HUDEP-2 (cell line): Measurements from ENCODE around the gene NRG2.

Experiments
- DNase-seq, 76 experiments: peaks; one replicate each; lab custom pipeline; 2025; ENCODE audit not compliant: unreplicated experiment in 76 of 76; lab: John Stamatoyannopoulos, UW

The NRG2 gene

GRCh38 chr5:140042643-140043507 lies at the start of gene NRG2:
Gene NRG2 (minus strand): TSS chr5:140043299.
- peak in 17 of 76 experiments; percentile 2 to 23 (median 7) for DNase-seq

- DNase-seq: no peak
These were observed 47.2 kb upstream of the NRG2 start for GRCh38 chr5:140090251-140090650.

GRCh38 chr5:140084541-140084940 lies 41.4 kb upstream of the NRG2 start:
- no peak for DNase-seq

- no peak for DNase-seq
These were observed 40.6 kb upstream of the NRG2 start for GRCh38 chr5:140083650-140084049.

GRCh38 chr5:140083120-140083519 lies 40.0 kb upstream of the NRG2 start:
- no peak for DNase-seq

GRCh38 chr5:140076788-140077187 lies 33.7 kb upstream of the NRG2 start:
- DNase-seq: no peak

- no peak for DNase-seq
These were observed 33.0 kb upstream of the NRG2 start for GRCh38 chr5:140076142-140076541.

- DNase-seq: no peak
These were observed 32.3 kb upstream of the NRG2 start for GRCh38 chr5:140075371-140075770.

GRCh38 chr5:140073296-140073695 lies 30.2 kb upstream of the NRG2 start:
- DNase-seq: peak in 1 of 76 experiments; percentile 6

- DNase-seq: no peak
These were observed 29.7 kb upstream of the NRG2 start for GRCh38 chr5:140072812-140073211.

- no peak for DNase-seq
These were observed 17.7 kb upstream of the NRG2 start for GRCh38 chr5:140060816-140061215.

- no peak for DNase-seq
These were observed 15.3 kb upstream of the NRG2 start for GRCh38 chr5:140058212-140058932.

- DNase-seq: no peak
These were observed 13.8 kb upstream of the NRG2 start for GRCh38 chr5:140056880-140057279.

GRCh38 chr5:140055152-140055551 lies 12.1 kb upstream of the NRG2 start:
- no peak for DNase-seq

GRCh38 chr5:140054086-140054689 lies 11.1 kb upstream of the NRG2 start:
- no peak for DNase-seq

- no peak for DNase-seq
These were observed 8.9 kb upstream of the NRG2 start for GRCh38 chr5:140051950-140052349.

- DNase-seq: no peak
These were observed 6.6 kb upstream of the NRG2 start for GRCh38 chr5:140049713-140050112.

GRCh38 chr5:140049205-140049604 lies 6.1 kb upstream of the NRG2 start:
- no peak for DNase-seq

GRCh38 chr5:140044041-140044440 lies 942 bp upstream of the NRG2 start:
- no peak for DNase-seq

GRCh38 chr5:140043508-140043872 lies 391 bp upstream of the NRG2 start:
- no peak for DNase-seq

- DNase-seq: no peak
These were observed 781 bp downstream of the NRG2 start for GRCh38 chr5:140042393-140042642.
